Neural cell (in vitro differentiated cells): Measurements from ENCODE around the gene DGKQ. TPM values are rescaled to one million over a fixed set of nuclear protein-coding genes. Genes with fewer than 3 reads are reported as not detected.

ENCODE experiments used
- H2AFZ ChIP-seq: fragments of 200-600, 300-800 bp; sonication (generic), shearing (Covaris generic); 2 replicates; pipeline ENCODE4 v1.6.0; 2014; ENCODE audit warnings: low read depth, mild to moderate bottlenecking, antibody characterized with exemption, low read length, moderate library complexity
- H3F3A ChIP-seq: fragments of 200-600 bp; shearing (Covaris generic); 2 replicates; pipeline ENCODE4 v1.6.1; 2016; ENCODE audit warnings: mild to moderate bottlenecking, moderate library complexity, mixed read lengths, antibody characterized with exemption, low read length; ENCODE audit not compliant: insufficient read depth, poor library complexity, severe bottlenecking
- H3K27ac ChIP-seq: fragments of 200-600, 300-800 bp; sonication (generic), shearing (Covaris generic); 2 replicates; pipeline ENCODE4 v1.5.1; 2014; ENCODE audit warnings: mild to moderate bottlenecking, low read length, moderate library complexity
- H3K27me3 ChIP-seq: fragments of 300-800, 200-600 bp; sonication (generic), shearing (Covaris generic); 2 replicates; pipeline ENCODE4 v1.6.0; 2014; ENCODE audit warnings: mild to moderate bottlenecking, low read depth, low read length, moderate library complexity; ENCODE audit not compliant: insufficient read depth
- H3K36me3 ChIP-seq: fragments of 300-800, 200-600 bp; sonication (generic), shearing (Covaris generic); 2 replicates; pipeline ENCODE4 v1.5.1; 2014; ENCODE audit warnings: mild to moderate bottlenecking, antibody characterized with exemption, low read length, moderate library complexity; ENCODE audit not compliant: insufficient read depth
- H3K4me2 ChIP-seq: fragments of 300-800, 200-600 bp; sonication (generic), shearing (Covaris generic); 2 replicates; pipeline ENCODE4 v1.6.0; 2014; ENCODE audit warnings: mild to moderate bottlenecking, low read length
- H3K4me3 ChIP-seq: fragments of 300-800, 200-600 bp; sonication (generic), shearing (Covaris generic); 2 replicates; pipeline ENCODE4 v1.5.1; 2014; ENCODE audit warnings: mild to moderate bottlenecking, low read length, moderate library complexity
- H3K79me2 ChIP-seq: fragments of 200-600 bp; shearing (Covaris generic); replicated peaks from 2 replicates; pipeline ENCODE4 v1.6.0; 2014; ENCODE audit warnings: mild to moderate bottlenecking, low read length, moderate library complexity; ENCODE audit not compliant: insufficient read depth
- H3K9ac ChIP-seq: fragments of 300-800, 200-600 bp; sonication (generic), shearing (Covaris generic); 2 replicates; pipeline ENCODE4 v1.6.1; 2016; ENCODE audit warnings: mild to moderate bottlenecking, low read length, mixed read lengths
- H3K9me2 ChIP-seq: fragments of 200-600 bp; shearing (Covaris generic); 2 replicates; pipeline ENCODE4 v1.6.1; 2016; ENCODE audit warnings: mild to moderate bottlenecking, low read length, mixed read lengths; ENCODE audit not compliant: insufficient read depth
- H3K9me3 ChIP-seq: fragments of 200-600, 300-800 bp; sonication (generic), shearing (Covaris generic); 2 replicates; pipeline ENCODE4 v1.6.1; 2016; ENCODE audit warnings: mild to moderate bottlenecking, mixed run types, low read length, moderate library complexity, mixed read lengths
- H4K20me1 ChIP-seq: fragments of 200-600 bp; shearing (Covaris generic); 2 replicates; pipeline ENCODE4 v1.6.1; 2016; ENCODE audit warnings: mild to moderate bottlenecking, mixed run types; ENCODE audit not compliant: insufficient read depth
- EP300 ChIP-seq: fragments of 450-650 bp; conservative IDR thresholded peaks from 2 replicates; pipeline ENCODE4 v1.6.1; 2014; ENCODE audit warnings: antibody characterized with exemption, mild to moderate bottlenecking, moderate library complexity; ENCODE audit not compliant: poor library complexity, severe bottlenecking
- EZH2 ChIP-seq: fragments of 200-600, 300-800 bp; shearing (Covaris generic), sonication (generic); IDR thresholded peaks from 2 replicates; pipeline ENCODE4 v1.6.1; 2014; ENCODE audit warnings: antibody characterized with exemption, low read length, borderline replicate concordance, mild to moderate bottlenecking; ENCODE audit not compliant: insufficient read depth, poor library complexity, severe bottlenecking
- MXI1 ChIP-seq: fragments of 450-650 bp; conservative IDR thresholded peaks from 2 replicates; pipeline ENCODE4 v1.6.1; 2014; ENCODE audit warnings: antibody characterized with exemption, mild to moderate bottlenecking; ENCODE audit not compliant: poor library complexity, severe bottlenecking
- POLR2AphosphoS5 ChIP-seq: IDR thresholded peaks from 2 replicates; pipeline ENCODE4 v1.6.1; 2012
- RAD21 ChIP-seq: fragments of 450-650 bp; conservative IDR thresholded peaks from 2 replicates; pipeline ENCODE4 v1.6.1; 2014; ENCODE audit warnings: antibody characterized with exemption, mild to moderate bottlenecking, moderate library complexity
- SMC3 ChIP-seq: fragments of 450-650 bp; conservative IDR thresholded peaks from 2 replicates; pipeline ENCODE4 v1.6.1; 2014; ENCODE audit warnings: antibody characterized with exemption, mild to moderate bottlenecking, moderate library complexity; ENCODE audit not compliant: poor library complexity
- TAF1 ChIP-seq: IDR thresholded peaks from 2 replicates; pipeline ENCODE4 v1.6.1; 2012; ENCODE audit warnings: low read depth
- polyA plus RNA-seq: library from polyadenylated mRNA; depleted of rRNA; stranded (reverse); fragments of >200 nt; gene quantifications from 2 replicates; pipeline ENCODE4 v1.2.3, GENCODE V29; 2014
- TF ChIP-seq, protein P1 (sequence below): IDR thresholded peaks from 2 replicates; pipeline ENCODE4 v1.6.1; 2012; ENCODE audit warnings: borderline replicate concordance
- TF ChIP-seq, protein P2 (sequence below): fragments of 450-650 bp; IDR thresholded peaks from 2 replicates; pipeline ENCODE4 v1.5.1; 2014; ENCODE audit warnings: antibody characterized with exemption, mild to moderate bottlenecking, moderate library complexity; ENCODE audit not compliant: poor library complexity, severe bottlenecking

DGKQ gene
- polyA plus RNA-seq, 1 donor from 2014 or later, result 32.4 TPM

GRCh38 chr4:947491-947971 lies 25.8 kb downstream of the DGKQ start:
- Histone ChIP-seq H3K27ac (no peak overlapping the region), H3K36me3 (no peaks in the 10 kb centered on the region)

DNA sequence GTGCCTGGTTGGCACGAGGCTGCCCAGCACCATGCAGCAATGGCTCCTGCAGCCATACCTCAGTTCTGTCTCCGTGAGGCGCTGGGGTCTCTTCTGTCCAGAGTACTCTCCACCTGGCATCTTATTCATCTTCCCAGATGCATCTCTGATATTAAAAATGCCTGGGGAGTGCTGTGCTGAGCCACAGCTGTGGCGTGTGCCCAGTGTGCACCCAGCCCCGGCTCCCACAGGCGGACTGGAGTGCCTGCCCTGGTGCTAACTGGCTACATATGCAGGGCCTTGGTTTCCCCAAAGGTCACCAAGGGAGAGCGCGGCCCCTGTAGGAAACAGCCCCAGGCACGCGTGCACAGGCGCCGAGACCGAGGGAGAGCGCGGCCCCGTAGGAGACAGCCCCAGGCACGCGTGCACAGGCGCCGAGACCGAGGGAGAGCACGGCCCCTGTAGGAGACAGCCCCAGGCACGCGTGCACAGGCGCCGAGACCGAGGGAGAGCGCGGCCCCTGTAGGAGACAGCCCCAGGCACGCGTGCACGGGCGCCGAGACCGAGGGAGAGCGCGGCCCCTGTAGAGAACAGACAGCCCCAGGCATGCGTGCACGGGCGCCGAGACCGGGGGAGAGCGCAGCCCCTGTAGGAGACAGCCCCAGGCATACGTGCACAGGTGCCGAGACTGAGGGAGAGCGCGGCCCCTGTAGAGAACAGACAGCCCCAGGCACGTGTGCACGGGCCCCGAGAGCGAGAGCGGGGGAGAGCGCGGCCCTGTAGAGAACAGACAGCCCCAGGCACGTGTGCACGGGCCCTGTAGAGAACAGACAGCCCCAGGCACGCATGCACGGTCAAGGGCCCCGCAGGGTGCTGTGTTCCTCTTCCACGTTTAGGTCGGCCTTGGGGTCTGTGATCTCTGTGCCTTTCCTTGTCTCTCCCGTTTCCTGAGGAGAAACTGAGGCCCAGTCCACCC lies 26.6 kb downstream of the DGKQ start:
- H3K4me2 ChIP-seq, result no peak overlapping the region
- H3K9me2 ChIP-seq, result no peaks in the 10 kb centered on the region
- H3K79me2 ChIP-seq, result no peaks in the 10 kb centered on the region
- H2AFZ ChIP-seq, result no peak overlapping the region
- H3K9me3 ChIP-seq, result no peaks in the 10 kb centered on the region
- H3K36me3 ChIP-seq, result no peaks in the 10 kb centered on the region
- no peaks in the 10 kb centered on the region for H3K27me3 ChIP-seq
- H3K9ac ChIP-seq, result no peak overlapping the region
- no peaks in the 10 kb centered on the region for H4K20me1 ChIP-seq
- no peak overlapping the region for H3K27ac ChIP-seq
- no peaks in the 10 kb centered on the region for H3F3A ChIP-seq
- no peak overlapping the region for H3K4me3 ChIP-seq
- TF ChIP-seq POLR2AphosphoS5 (no peak), TAF1 (no peak), MXI1 (no peak), RAD21 (no peak), EZH2 (no peak), SMC3 (no peak), EP300 (no peak)
- TF ChIP-seq, protein P1, sequence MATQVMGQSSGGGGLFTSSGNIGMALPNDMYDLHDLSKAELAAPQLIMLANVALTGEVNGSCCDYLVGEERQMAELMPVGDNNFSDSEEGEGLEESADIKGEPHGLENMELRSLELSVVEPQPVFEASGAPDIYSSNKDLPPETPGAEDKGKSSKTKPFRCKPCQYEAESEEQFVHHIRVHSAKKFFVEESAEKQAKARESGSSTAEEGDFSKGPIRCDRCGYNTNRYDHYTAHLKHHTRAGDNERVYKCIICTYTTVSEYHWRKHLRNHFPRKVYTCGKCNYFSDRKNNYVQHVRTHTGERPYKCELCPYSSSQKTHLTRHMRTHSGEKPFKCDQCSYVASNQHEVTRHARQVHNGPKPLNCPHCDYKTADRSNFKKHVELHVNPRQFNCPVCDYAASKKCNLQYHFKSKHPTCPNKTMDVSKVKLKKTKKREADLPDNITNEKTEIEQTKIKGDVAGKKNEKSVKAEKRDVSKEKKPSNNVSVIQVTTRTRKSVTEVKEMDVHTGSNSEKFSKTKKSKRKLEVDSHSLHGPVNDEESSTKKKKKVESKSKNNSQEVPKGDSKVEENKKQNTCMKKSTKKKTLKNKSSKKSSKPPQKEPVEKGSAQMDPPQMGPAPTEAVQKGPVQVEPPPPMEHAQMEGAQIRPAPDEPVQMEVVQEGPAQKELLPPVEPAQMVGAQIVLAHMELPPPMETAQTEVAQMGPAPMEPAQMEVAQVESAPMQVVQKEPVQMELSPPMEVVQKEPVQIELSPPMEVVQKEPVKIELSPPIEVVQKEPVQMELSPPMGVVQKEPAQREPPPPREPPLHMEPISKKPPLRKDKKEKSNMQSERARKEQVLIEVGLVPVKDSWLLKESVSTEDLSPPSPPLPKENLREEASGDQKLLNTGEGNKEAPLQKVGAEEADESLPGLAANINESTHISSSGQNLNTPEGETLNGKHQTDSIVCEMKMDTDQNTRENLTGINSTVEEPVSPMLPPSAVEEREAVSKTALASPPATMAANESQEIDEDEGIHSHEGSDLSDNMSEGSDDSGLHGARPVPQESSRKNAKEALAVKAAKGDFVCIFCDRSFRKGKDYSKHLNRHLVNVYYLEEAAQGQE, result no peak

More at GRCh38 chr4:947491-947971, 25.8 kb downstream of the DGKQ start:
- Histone ChIP-seq H3K9me2 (no peaks in the 10 kb centered on the region), H3K27me3 (no peaks in the 10 kb centered on the region), H2AFZ (no peak overlapping the region), H4K20me1 (no peaks in the 10 kb centered on the region), H3K4me3 (no peak overlapping the region), H3K79me2 (no peaks in the 10 kb centered on the region), H3K9me3 (no peaks in the 10 kb centered on the region), H3F3A (no peaks in the 10 kb centered on the region), H3K4me2 (no peak overlapping the region), H3K9ac (no peak overlapping the region)
- TF ChIP-seq, protein P1, result no peak
- no peak for TF ChIP-seq MXI1
- TF ChIP-seq EZH2, result no peak
- TF ChIP-seq SMC3, result no peak
- TF ChIP-seq TAF1, result no peak
- TF ChIP-seq POLR2AphosphoS5, result no peak
- no peak for TF ChIP-seq EP300
- TF ChIP-seq, protein P2, sequence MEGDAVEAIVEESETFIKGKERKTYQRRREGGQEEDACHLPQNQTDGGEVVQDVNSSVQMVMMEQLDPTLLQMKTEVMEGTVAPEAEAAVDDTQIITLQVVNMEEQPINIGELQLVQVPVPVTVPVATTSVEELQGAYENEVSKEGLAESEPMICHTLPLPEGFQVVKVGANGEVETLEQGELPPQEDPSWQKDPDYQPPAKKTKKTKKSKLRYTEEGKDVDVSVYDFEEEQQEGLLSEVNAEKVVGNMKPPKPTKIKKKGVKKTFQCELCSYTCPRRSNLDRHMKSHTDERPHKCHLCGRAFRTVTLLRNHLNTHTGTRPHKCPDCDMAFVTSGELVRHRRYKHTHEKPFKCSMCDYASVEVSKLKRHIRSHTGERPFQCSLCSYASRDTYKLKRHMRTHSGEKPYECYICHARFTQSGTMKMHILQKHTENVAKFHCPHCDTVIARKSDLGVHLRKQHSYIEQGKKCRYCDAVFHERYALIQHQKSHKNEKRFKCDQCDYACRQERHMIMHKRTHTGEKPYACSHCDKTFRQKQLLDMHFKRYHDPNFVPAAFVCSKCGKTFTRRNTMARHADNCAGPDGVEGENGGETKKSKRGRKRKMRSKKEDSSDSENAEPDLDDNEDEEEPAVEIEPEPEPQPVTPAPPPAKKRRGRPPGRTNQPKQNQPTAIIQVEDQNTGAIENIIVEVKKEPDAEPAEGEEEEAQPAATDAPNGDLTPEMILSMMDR, result no peak
- no peak for TF ChIP-seq RAD21
